Subcutaneous adipose tissue (tissue), 4 donors: ENCODE results near the gene C1QTNF6. TPM values are rescaled to one million over a fixed set of nuclear protein-coding genes. Genes with fewer than 3 reads are reported as not detected.

ENCODE experiments used
- total RNA-seq, 4 donors: library from RNA; depleted of rRNA; stranded (reverse); fragments of >200 nt; gene quantifications; one replicate each; pipeline ENCODE4 v1.1.0, GENCODE V29; 2016
- TF ChIP-seq, protein P1 (sequence below): fragments of 450-650 bp; IDR thresholded peaks from one replicate; pipeline ENCODE4 v1.5.1; 2016; ENCODE audit warnings: low read depth, mild to moderate bottlenecking, control low read depth, antibody characterized with exemption, moderate library complexity

The C1QTNF6 gene
- total RNA-seq, 4 donors from 2014 or later, result 0.33 to 3.2 (median 2.4) TPM

DNA sequence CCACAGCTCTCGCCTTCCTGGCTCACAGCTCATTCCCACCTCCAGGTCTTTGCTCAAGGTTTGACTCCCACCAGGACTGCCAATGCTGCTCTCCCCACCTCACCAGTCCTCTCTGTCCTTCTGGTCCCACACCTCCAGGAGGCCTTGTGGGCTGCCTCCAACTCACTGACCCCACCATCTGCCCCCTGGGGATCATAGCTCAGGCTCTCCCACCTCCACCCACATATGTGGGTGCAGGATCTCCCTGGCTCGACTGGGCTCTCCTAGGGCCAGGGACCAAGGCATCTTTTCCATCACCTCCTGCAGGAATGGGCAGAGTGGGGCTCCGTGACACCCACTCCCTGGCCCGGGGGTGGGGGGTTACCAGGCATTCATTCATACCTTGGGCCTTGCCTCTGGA is 38.0 kb upstream of the C1QTNF6 start:
- TF ChIP-seq, protein P1, sequence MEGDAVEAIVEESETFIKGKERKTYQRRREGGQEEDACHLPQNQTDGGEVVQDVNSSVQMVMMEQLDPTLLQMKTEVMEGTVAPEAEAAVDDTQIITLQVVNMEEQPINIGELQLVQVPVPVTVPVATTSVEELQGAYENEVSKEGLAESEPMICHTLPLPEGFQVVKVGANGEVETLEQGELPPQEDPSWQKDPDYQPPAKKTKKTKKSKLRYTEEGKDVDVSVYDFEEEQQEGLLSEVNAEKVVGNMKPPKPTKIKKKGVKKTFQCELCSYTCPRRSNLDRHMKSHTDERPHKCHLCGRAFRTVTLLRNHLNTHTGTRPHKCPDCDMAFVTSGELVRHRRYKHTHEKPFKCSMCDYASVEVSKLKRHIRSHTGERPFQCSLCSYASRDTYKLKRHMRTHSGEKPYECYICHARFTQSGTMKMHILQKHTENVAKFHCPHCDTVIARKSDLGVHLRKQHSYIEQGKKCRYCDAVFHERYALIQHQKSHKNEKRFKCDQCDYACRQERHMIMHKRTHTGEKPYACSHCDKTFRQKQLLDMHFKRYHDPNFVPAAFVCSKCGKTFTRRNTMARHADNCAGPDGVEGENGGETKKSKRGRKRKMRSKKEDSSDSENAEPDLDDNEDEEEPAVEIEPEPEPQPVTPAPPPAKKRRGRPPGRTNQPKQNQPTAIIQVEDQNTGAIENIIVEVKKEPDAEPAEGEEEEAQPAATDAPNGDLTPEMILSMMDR, result no peak

DNA sequence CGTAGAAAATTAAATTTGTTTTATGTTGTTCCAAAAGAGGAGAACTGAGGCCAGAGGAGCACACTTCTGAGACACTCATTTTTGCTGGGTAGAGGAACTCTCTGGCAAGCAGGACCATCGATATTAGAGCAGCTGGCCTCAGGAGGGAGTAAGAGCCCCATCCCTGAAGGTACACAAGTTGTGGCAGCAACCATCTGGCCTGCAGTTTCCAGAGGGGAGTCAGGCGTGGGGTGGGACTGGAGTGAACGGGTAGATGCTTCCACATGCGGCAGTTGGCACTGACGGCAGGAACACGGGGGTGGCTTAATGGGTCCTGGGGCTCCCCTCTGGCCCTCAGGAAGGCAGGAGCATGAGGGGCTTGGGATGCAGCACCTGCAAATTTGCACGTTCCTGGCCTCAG is 37.4 kb upstream of the C1QTNF6 start:
- TF ChIP-seq, protein P1, result no peak

DNA sequence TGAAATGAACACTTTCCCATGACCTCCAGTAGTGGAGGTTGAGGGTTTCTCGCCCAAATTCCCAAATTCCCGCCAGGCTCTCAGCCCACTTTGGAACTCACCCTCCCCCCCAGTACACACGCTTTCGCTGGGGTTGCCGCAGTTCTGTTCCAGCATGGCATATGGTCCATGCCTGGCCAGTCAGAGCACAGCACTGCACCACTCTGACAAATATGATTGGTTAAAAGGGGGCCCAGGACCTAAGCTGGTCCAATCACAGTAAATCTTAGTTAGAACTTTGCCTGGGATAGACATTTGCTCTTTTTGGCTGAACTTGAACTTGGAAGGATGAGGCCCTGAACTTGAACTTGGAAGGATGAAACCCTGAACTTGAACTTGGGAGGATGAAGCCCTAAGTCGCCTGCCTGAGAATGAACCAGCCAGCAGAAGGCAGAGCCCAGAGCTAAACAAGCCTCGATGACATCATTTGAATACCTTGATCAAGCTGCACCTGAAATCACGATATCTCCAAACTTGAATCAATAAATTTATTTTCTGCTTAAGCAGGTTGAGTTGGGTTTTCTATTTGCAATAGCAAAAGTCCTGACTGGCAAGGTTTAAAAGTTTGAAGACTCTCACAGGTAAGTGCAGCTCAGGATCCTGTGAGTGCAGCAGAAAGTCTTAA is 36.8 kb upstream of the C1QTNF6 start:
- TF ChIP-seq, protein P1, result no peak

DNA sequence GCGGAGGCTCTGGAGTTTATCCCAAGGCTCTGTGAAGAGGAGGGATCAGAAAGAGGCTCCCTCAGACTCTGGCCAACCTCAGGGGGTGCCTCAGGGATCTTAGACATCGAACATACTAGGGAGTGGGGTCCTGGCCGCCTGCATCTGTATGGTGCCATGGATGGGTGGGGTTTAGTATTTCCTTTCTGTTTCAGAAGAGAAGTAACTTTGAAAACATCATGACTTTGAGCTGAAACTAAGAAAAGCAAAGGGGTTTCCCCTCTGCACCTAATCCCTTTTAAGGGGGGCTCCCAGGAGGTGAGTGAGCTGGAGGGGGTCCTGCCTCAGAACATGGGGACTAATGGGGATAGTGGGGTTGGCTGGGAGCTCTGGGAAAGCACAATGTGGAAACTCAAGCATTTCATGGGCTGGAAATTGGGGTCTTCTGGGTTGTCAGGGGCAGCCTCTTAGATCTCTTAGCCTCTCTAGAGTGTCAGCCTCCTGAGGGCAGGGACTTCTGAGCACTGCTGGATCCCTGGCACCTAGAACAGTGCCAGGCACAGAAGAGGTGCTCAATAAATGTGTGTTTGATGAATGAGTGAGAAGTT is 36.0 kb upstream of the C1QTNF6 start:
- TF ChIP-seq, protein P1, result no peak

DNA sequence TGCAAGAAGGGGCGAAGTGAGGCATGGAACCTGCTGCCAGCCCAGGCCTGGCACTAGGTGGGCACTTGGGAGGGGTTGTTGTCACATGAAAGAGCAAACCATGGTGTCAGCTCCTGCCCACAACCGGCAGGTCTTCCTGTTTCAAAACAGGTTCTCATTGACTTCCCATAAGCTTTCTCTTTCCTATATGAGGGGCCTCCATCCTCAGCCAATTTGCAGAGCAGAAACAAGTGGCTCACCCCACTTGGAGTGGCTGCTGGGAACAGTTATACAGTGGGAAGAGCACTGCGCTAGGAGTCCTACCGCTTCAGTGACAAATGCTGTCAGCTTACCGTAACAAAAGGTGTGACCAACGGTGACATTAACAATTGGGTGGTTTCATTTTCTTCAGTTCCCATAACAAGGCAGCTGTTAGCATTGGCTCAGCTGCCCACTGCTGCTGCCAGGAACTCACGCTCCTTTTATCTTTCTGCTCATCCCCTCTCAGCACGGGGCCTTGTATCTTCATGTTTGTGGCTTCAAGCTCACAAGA is 34.5 kb upstream of the C1QTNF6 start:
- TF ChIP-seq, protein P1, result no peak

DNA sequence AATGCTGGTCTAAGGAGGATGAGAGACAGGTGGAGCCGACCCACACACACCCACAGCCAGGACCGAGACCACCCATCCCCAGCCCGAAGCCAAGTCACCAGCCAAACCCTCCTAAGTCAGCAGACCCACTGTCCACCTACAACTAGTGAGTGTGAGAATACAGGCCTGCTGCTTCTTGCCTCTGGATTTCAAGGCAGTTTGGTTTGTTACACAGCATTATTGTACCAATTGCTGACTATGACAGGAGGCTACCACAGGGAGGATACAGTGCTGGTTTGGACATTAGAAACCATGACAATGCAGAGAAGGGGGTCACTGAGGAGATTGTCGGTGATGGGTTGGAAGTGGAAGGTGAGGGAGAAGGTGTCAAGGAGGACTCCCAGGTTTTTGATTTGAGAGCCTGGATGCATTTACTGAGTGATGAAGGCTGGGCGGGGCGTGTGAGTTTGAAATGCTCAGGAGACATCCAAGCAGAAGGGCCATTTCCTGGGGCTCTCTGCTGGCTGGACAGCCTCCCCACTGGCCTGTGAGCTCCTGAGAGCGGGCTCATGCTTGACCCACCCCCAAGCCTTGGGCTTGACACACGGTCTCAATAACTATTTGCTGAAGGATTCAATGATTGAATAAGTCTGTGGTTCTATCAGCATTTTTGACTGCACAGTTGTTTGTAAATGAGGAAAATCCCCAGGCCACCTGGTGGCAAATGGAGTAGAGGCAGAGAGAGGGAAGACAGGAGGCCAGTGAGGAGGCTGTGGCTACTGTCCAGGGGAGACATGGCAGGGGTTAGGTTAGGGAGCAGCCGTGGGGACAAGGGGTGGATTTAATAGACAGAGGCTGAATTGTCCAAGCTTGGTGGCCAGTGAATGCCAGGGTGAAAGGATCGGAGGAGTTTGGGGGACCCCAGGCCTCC is 33.6 kb upstream of the C1QTNF6 start:
- TF ChIP-seq, protein P1, result no peak

DNA sequence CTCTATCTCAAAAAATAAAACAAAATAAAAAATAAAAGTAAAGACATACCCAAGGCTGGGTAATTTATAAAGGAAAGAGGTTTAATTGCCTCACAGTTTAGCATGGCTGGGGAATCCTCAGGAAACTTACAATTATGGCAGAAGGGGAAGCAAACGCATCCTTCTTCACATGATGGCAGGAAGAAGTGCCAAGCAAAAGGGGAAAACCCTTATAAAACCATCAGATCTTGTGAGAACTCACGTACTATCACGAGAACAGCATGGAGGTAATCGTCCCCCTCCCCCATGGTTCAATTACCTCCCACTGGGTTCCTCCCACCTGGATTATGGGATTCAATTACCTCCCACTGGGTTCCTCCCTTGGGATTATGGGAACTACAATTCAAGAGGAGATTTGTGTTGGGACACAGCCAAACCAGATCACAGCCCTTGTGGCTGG is 32.5 kb upstream of the C1QTNF6 start:
- TF ChIP-seq, protein P1, result no peak
